Brain microvascular endothelial cell (primary cell): ENCODE measurements around the gene UBR2.
"Not testable (repeated sequence)": the region's sequence is repeated elsewhere in the genome, so short reads cannot be mapped to it uniquely, and the experiment has no call there.

Source experiments
- DNase-seq: peaks from one replicate; pipeline ENCODE4 v3.0.0-alpha.2; 2020
- H3K27ac ChIP-seq: fragments of 250-450 bp; sonication (Bioruptor Pico); 2 replicates; pipeline ENCODE4 v1.5.1; 2020; ENCODE audit warnings: mild to moderate bottlenecking, moderate library complexity
- H3K27me3 ChIP-seq: fragments of 250-450 bp; sonication (Bioruptor Pico); replicated peaks from 2 replicates; pipeline ENCODE4 v1.5.1; 2020; ENCODE audit warnings: mild to moderate bottlenecking
- H3K36me3 ChIP-seq: fragments of 250-450 bp; sonication (Bioruptor Pico); replicated peaks from 2 replicates; pipeline ENCODE4 v1.5.1; 2020; ENCODE audit warnings: mild to moderate bottlenecking
- H3K4me3 ChIP-seq: 2 replicates; pipeline ENCODE4 v1.5.1; 2011; ENCODE audit warnings: low read depth, mild to moderate bottlenecking, control low read depth, low read length, moderate library complexity
- CTCF ChIP-seq: IDR thresholded peaks from 2 replicates; pipeline ENCODE4 v1.5.1; 2011; ENCODE audit warnings: low read depth, mild to moderate bottlenecking, moderate library complexity, low read length, control low read depth, inconsistent platforms; ENCODE audit errors: missing control alignments
- in situ Hi-C: cut with HindIII; loops from 2 replicates; pipeline ENCODE4 v1.10.0; 2017; ENCODE audit warnings: low sequenced_read_pairs, low pct_ligation_motif_present

The UBR2 gene

GRCh38 chr6:42556462-42556861 lies 7.4 kb upstream of the UBR2 start:
- H3K27ac ChIP-seq = no peak overlapping the region
- no peak overlapping the region for H3K4me3 ChIP-seq
- no peaks in the 10 kb centered on the region for H3K27me3 ChIP-seq
- DNase-seq = no peak
- TF ChIP-seq CTCF = no peak
- no peaks in the 10 kb centered on the region for H3K36me3 ChIP-seq
- in situ Hi-C loops = no loop called here

GRCh38 chr6:42559276-42559675 lies 4.6 kb upstream of the UBR2 start:
- H3K27me3 ChIP-seq, in situ Hi-C loops, H3K4me3 ChIP-seq, H3K36me3 ChIP-seq, DNase-seq, H3K27ac ChIP-seq: not testable (repeated sequence)

GRCh38 chr6:42561986-42562385 lies 1.8 kb upstream of the UBR2 start:
- Histone ChIP-seq H3K4me3 (no peak overlapping the region), H3K27ac (no peak overlapping the region), H3K36me3 (no peaks in the 10 kb centered on the region), H3K27me3 (no peaks in the 10 kb centered on the region)
- no peak for DNase-seq
- in situ Hi-C loops = no loop called here
- TF ChIP-seq CTCF = no peak

GRCh38 chr6:42562788-42563405 lies 932 bp upstream of the UBR2 start:
- Histone ChIP-seq H3K4me3 (no peak overlapping the region), H3K36me3 (no peaks in the 10 kb centered on the region), H3K27ac (no peak overlapping the region), H3K27me3 (no peaks in the 10 kb centered on the region)
- in situ Hi-C loops = no loop called here
- no peak for TF ChIP-seq CTCF
- no peak for DNase-seq

GRCh38 chr6:42564506-42564825 lies 637 bp downstream of the UBR2 start:
- TF ChIP-seq CTCF = no peak
- Histone ChIP-seq H3K36me3 (no peaks in the 10 kb centered on the region), H3K4me3 (peak overlapping the region; percentile 98), H3K27me3 (no peaks in the 10 kb centered on the region), H3K27ac (peak overlapping the region; percentile 89)
- in situ Hi-C loops = no loop called here
- DNase-seq = no peak

GRCh38 chr6:42565823-42566613 lies 2.2 kb downstream of the UBR2 start:
- peak overlapping the region; percentile 98 for H3K4me3 ChIP-seq
- no peaks in the 10 kb centered on the region for H3K36me3 ChIP-seq
- no peak for DNase-seq
- no peak overlapping the region for H3K27ac ChIP-seq
- in situ Hi-C loops = no loop called here
- H3K27me3 ChIP-seq = no peaks in the 10 kb centered on the region
- no peak for TF ChIP-seq CTCF
